HG03139 (cell line): ENCODE measurements around the gene FANCE.
"Not testable (repeated sequence)": the region's sequence is repeated elsewhere in the genome, so short reads cannot be mapped to it uniquely, and the experiment has no call there.

Experiments used
- ATAC-seq: cut with Tn5 transposase; IDR thresholded peaks from one replicate; pipeline ENCODE4 v1.9.1; 2021; ENCODE audit not compliant: unreplicated experiment

Gene FANCE

GRCh38 chr6:35429463-35429862 is 22.7 kb upstream of the FANCE start:
- ATAC-seq, result no peak

- ATAC-seq, result no peak
Measured at GRCh38 chr6:35432291-35432690, 19.8 kb upstream of the FANCE start.

- ATAC-seq, result not testable (repeated sequence)
Measured at GRCh38 chr6:35432702-35433101, 19.4 kb upstream of the FANCE start.

GRCh38 chr6:35435074-35435837 is 16.9 kb upstream of the FANCE start:
- ATAC-seq, result no peak

- ATAC-seq, result no peak
Measured at GRCh38 chr6:35436071-35436857, 15.9 kb upstream of the FANCE start.

GRCh38 chr6:35438378-35439065 is 13.6 kb upstream of the FANCE start:
- ATAC-seq, result not testable (repeated sequence)

GRCh38 chr6:35439308-35439707 is 12.8 kb upstream of the FANCE start:
- no peak for ATAC-seq

- no peak for ATAC-seq
Measured at GRCh38 chr6:35441205-35441604, 10.9 kb upstream of the FANCE start.

- ATAC-seq, result no peak
Measured at GRCh38 chr6:35441642-35442041, 10.5 kb upstream of the FANCE start.

- ATAC-seq, result no peak
Measured at GRCh38 chr6:35442693-35443092, 9.4 kb upstream of the FANCE start.

- ATAC-seq, result no peak
Measured at GRCh38 chr6:35443341-35444030, 8.7 kb upstream of the FANCE start.

GRCh38 chr6:35445691-35446090 is 6.4 kb upstream of the FANCE start:
- no peak for ATAC-seq

GRCh38 chr6:35448191-35448590 is 3.9 kb upstream of the FANCE start:
- ATAC-seq, result no peak

GRCh38 chr6:35449287-35449881 is 2.8 kb upstream of the FANCE start:
- ATAC-seq, result no peak

- ATAC-seq, result no peak
Measured at GRCh38 chr6:35451354-35452182, 570 bp upstream of the FANCE start.

GRCh38 chr6:35453236-35453635 is 1.1 kb downstream of the FANCE start:
- no peak for ATAC-seq

GRCh38 chr6:35454391-35455110 is 2.4 kb downstream of the FANCE start:
- no peak for ATAC-seq

- no peak for ATAC-seq
Measured at GRCh38 chr6:35457907-35458306, 5.8 kb downstream of the FANCE start.

GRCh38 chr6:35461270-35461669 is 9.1 kb downstream of the FANCE start:
- ATAC-seq, result no peak
